Gastroesophageal sphincter (tissue), 3 donors: ENCODE measurements around the gene CAMK2B.

Experiments
- CTCF ChIP-seq, 4 experiments: fragments of 200-600 bp in 2 of 4; fragments of 450-650 bp in 2 of 4; sonication (generic) in 1 of 4; IDR thresholded peaks; one replicate each; pipeline ENCODE4 v1.5.1; 2017 to 2019; ENCODE audit warnings: antibody characterized with exemption in 4 of 4, mild to moderate bottlenecking in 2 of 4, moderate library complexity in 2 of 4
- POLR2A ChIP-seq, 2 donors: fragments of 450-650 bp; IDR thresholded peaks; one replicate each; pipeline ENCODE4 v1.6.1; 2017; ENCODE audit warnings: antibody characterized with exemption in 2 of 2, mild to moderate bottlenecking in 2 of 2, moderate library complexity in 1 of 2
- POLR2AphosphoS5 ChIP-seq: sonication (generic); formaldehyde crosslinking; IDR thresholded peaks from one replicate; pipeline ENCODE4 v1.6.1; 2017; ENCODE audit warnings: antibody characterized with exemption

GRCh38 chr7:44232901-44233715, 92.3 kb downstream of the CAMK2B start:
- TF ChIP-seq CTCF (IDR thresholded peaks at IDR 0.05) (no peak), POLR2AphosphoS5 (no peak), POLR2A (IDR thresholded peaks at IDR 0.05) (no peak)
